IPS DF 4.7 (cell line): ENCODE data around the gene MINAR2.
A peak's percentile ranks its signal among the peaks of the same experiment; 100 is the strongest.

Experiments
- DNase-seq: peaks from one replicate; pipeline ENCODE4 v3.0.0-alpha.2; 2013; ENCODE audit warnings: low spot score; ENCODE audit errors: extremely low read depth

The MINAR2 gene

GRCh38 chr5:129747572-129748407 is at the start of gene MINAR2:
Gene MINAR2 (plus strand): TSS chr5:129748094. CDS start chr5:129748191, 97 bp downstream.
- no peak for DNase-seq

- no peak for DNase-seq
Measured at GRCh38 chr5:129698661-129699060, 49.2 kb upstream of the MINAR2 start.

GRCh38 chr5:129716235-129716634 is 31.7 kb upstream of the MINAR2 start:
- DNase-seq = no peak

- DNase-seq = no peak
Measured at GRCh38 chr5:129716651-129717050, 31.2 kb upstream of the MINAR2 start.

- DNase-seq = no peak
Measured at GRCh38 chr5:129717751-129718310, 30.1 kb upstream of the MINAR2 start.

- no peak for DNase-seq
Measured at GRCh38 chr5:129718471-129719090, 29.3 kb upstream of the MINAR2 start.

- peak; percentile 25 for DNase-seq
Measured at GRCh38 chr5:129724222-129724621, 23.7 kb upstream of the MINAR2 start.

GRCh38 chr5:129724647-129725046 is 23.2 kb upstream of the MINAR2 start:
- peak; percentile 11 for DNase-seq

- DNase-seq = no peak
Measured at GRCh38 chr5:129739773-129740172, 8.1 kb upstream of the MINAR2 start.

- DNase-seq = no peak
Measured at GRCh38 chr5:129743541-129744187, 4.2 kb upstream of the MINAR2 start.

GRCh38 chr5:129745997-129746396 is 1.9 kb upstream of the MINAR2 start:
- DNase-seq = no peak

GRCh38 chr5:129746876-129747275 is 1.0 kb upstream of the MINAR2 start:
- no peak for DNase-seq

- no peak for DNase-seq
Measured at GRCh38 chr5:129748913-129749880, 1.3 kb downstream of the MINAR2 start.

GRCh38 chr5:129760636-129761325 is 12.9 kb downstream of the MINAR2 start:
- DNase-seq = no peak

GRCh38 chr5:129763651-129764050 is 15.8 kb downstream of the MINAR2 start:
- DNase-seq = no peak

GRCh38 chr5:129766798-129767197 is 18.9 kb downstream of the MINAR2 start:
- DNase-seq = no peak

GRCh38 chr5:129767927-129768380 is 20.1 kb downstream of the MINAR2 start:
- peak; percentile 93 for DNase-seq

GRCh38 chr5:129768735-129769134 is 20.8 kb downstream of the MINAR2 start:
- DNase-seq = no peak

- DNase-seq = no peak
Measured at GRCh38 chr5:129770024-129770820, 22.3 kb downstream of the MINAR2 start.
